ENCODE results near the gene FBXW8. TPM values are rescaled to one million over a fixed set of nuclear protein-coding genes. Genes with fewer than 3 reads are reported as not detected.

FBXW8 gene
- total and polyA plus RNA-seq, 2 donors (not counting 1 experiment from before 2014, with no cell fraction given) = 12.1 to 23.5 TPM

GRCh38 chr12:116910280-116910644 is 488 bp upstream of the FBXW8 start:
- Histone ChIP-seq H3K27me3 (replicated peaks in 1 of 4; ENCODE audit: control extremely low read depth in 1 of 4, control insufficient read depth in 3 of 4, insufficient read depth in 4 of 4, low read length in 3 of 4) (peaks cover 0 to 5% (median 0%) of the 10 kb centered on the region in 4 experiments), H3K9ac (ENCODE audit: low read length) (peak overlapping the region; percentile 79), H3K9me3 (ENCODE audit: control extremely low read depth in 1 of 3, control insufficient read depth in 2 of 3, insufficient read depth in 1 of 3, low read length in 2 of 3) (no peaks in the 10 kb centered on the region), H3K36me3 (replicated peaks in 1 of 2; ENCODE audit: control extremely low read depth in 1 of 2, control insufficient read depth in 1 of 2, extremely low read depth in 1 of 2, insufficient read depth in 2 of 2, low read length in 1 of 2) (no peaks in the 10 kb centered on the region), H3K4me1 (ENCODE audit: control insufficient read depth in 2 of 2, insufficient read depth in 2 of 2, low read length in 2 of 2) (peaks cover 14% of the 10 kb centered on the region in 2 donors), H3K4me3 (ENCODE audit: control extremely low read depth in 1 of 5, extremely low read depth in 1 of 5, insufficient read depth in 1 of 5, low read depth in 2 of 5, low read length in 4 of 5) (peak overlapping the region; percentile 46 to 89 (median 70)), H2AFZ (ENCODE audit: insufficient read depth, low read depth, low read length, poor library complexity, severe bottlenecking) (peak overlapping the region; percentile 83), H3K4me2 (replicated peaks; ENCODE audit: low read depth, low read length, poor library complexity, severe bottlenecking) (peak overlapping the region; percentile 76), H3K79me2 (ENCODE audit: control insufficient read depth, insufficient read depth, low read length) (peaks cover 38% of the 10 kb centered on the region), H4K20me1 (ENCODE audit: control insufficient read depth, insufficient read depth, low read length, poor library complexity, severe bottlenecking) (peaks cover 9% of the 10 kb centered on the region), H3K27ac (ENCODE audit: low read length in 2 of 2) (no peak overlapping the region)
- peak overlapping the region; percentile 90 for H3K4me3 Mint-ChIP-seq
- POLR2A ChIA-PET = no interaction called here
- WGBS (ENCODE audit: insufficient coverage) = no CpG with 5 or more reads among the region's 4 CpGs
- CTCF ChIA-PET = interaction anchor here (0.9 to 1.0 kb wide), 2 partner anchors 10 to 194 kb away, joined by 3 read pairs; no protein-coding TSS in a partner anchor
- no peak overlapping the region for H3K27ac Mint-ChIP-seq
- no peaks in the 10 kb centered on the region for H3K9me3 Mint-ChIP-seq (ENCODE audit: insufficient read depth)
- TF ChIP-seq EZH2 (IDR thresholded peaks at IDR 0.05; ENCODE audit: borderline replicate concordance, insufficient read depth, low read depth, low read length, poor library complexity, severe bottlenecking) (no peak), CTCF (IDR thresholded peaks at IDR 0.05) (no peak)
- DNase-seq (no peak), ATAC-seq (ENCODE audit: low read depth) (no peak)
- intact Hi-C loops (cut with micrococcal nuclease) = loop anchor here (1.0 kb wide), 1 partner anchor 172 kb away; the partner anchor contains the start of genes RNFT2 and SPRING1
- peaks cover 2% of the 10 kb centered on the region for H3K27me3 Mint-ChIP-seq
- H3K4me1 Mint-ChIP-seq = peaks cover 30% of the 10 kb centered on the region

DNA sequence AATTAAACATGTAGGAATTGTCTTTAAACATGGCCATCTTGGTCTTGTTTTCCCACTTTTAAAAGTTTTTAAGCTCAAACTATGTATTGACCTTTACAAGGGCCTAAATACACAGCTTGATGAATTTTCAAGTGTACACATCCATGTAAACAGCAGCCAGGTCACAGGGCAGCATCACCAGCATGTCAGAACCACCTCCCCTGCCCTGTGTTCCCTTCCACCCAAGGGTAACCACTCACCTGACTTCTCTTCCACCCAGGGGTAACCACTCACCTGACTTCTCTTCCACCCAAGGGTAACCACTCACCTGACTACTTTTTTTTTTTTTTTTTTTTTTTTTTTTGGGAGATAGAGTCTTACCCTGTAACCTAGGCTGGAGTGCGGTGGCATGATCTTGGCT is 4.6 kb downstream of the FBXW8 start:
- Histone ChIP-seq H2AFZ (ENCODE audit: insufficient read depth, low read depth, low read length, poor library complexity, severe bottlenecking) (no peak overlapping the region), H3K9ac (ENCODE audit: low read length) (no peak overlapping the region), H4K20me1 (ENCODE audit: control insufficient read depth, insufficient read depth, low read length, poor library complexity, severe bottlenecking) (peaks cover 14% of the 10 kb centered on the region), H3K27ac (ENCODE audit: low read length in 2 of 2) (no peak overlapping the region), H3K4me2 (replicated peaks; ENCODE audit: low read depth, low read length, poor library complexity, severe bottlenecking) (no peak overlapping the region), H3K27me3 (replicated peaks in 1 of 4; ENCODE audit: control extremely low read depth in 1 of 4, control insufficient read depth in 3 of 4, insufficient read depth in 4 of 4, low read length in 3 of 4) (no peaks in the 10 kb centered on the region), H3K4me1 (ENCODE audit: control insufficient read depth in 2 of 2, insufficient read depth in 2 of 2, low read length in 2 of 2) (peaks cover 32% of the 10 kb centered on the region in 2 donors), H3K9me3 (ENCODE audit: control extremely low read depth in 1 of 3, control insufficient read depth in 2 of 3, insufficient read depth in 1 of 3, low read length in 2 of 3) (no peaks in the 10 kb centered on the region), H3K4me3 (ENCODE audit: control extremely low read depth in 1 of 5, extremely low read depth in 1 of 5, insufficient read depth in 1 of 5, low read depth in 2 of 5, low read length in 4 of 5) (no peak overlapping the region), H3K79me2 (ENCODE audit: control insufficient read depth, insufficient read depth, low read length) (peaks cover 67% of the 10 kb centered on the region), H3K36me3 (replicated peaks in 1 of 2; ENCODE audit: control extremely low read depth in 1 of 2, control insufficient read depth in 1 of 2, extremely low read depth in 1 of 2, insufficient read depth in 2 of 2, low read length in 1 of 2) (peaks cover 0 to 2% of the 10 kb centered on the region in 2 experiments)
- H3K4me1 Mint-ChIP-seq = peaks cover 71% of the 10 kb centered on the region
- POLR2A ChIA-PET = no interaction called here
- no peak overlapping the region for H3K27ac Mint-ChIP-seq
- TF ChIP-seq EZH2 (IDR thresholded peaks at IDR 0.05; ENCODE audit: borderline replicate concordance, insufficient read depth, low read depth, low read length, poor library complexity, severe bottlenecking) (no peak), CTCF (IDR thresholded peaks at IDR 0.05) (no peak)
- DNase-seq (no peak), ATAC-seq (ENCODE audit: low read depth) (no peak)
- 100% methylated on average over 1 of the region's 1 CpG for WGBS (ENCODE audit: insufficient coverage)
- CTCF ChIA-PET = no interaction called here
- no peak overlapping the region for H3K4me3 Mint-ChIP-seq
- no peaks in the 10 kb centered on the region for H3K9me3 Mint-ChIP-seq (ENCODE audit: insufficient read depth)
- intact Hi-C loops (cut with micrococcal nuclease) = no loop called here
- H3K27me3 Mint-ChIP-seq = no peaks in the 10 kb centered on the region
